Measurements from ENCODE around the gene RNF207. TPM values are rescaled to one million over a fixed set of nuclear protein-coding genes. Genes with fewer than 3 reads are reported as not detected.
A peak's percentile ranks its signal among the peaks of the same experiment; 100 is the strongest.

Gene RNF207
- total RNA-seq, 1 donor from 2014 or later = 14.1 TPM

DNA sequence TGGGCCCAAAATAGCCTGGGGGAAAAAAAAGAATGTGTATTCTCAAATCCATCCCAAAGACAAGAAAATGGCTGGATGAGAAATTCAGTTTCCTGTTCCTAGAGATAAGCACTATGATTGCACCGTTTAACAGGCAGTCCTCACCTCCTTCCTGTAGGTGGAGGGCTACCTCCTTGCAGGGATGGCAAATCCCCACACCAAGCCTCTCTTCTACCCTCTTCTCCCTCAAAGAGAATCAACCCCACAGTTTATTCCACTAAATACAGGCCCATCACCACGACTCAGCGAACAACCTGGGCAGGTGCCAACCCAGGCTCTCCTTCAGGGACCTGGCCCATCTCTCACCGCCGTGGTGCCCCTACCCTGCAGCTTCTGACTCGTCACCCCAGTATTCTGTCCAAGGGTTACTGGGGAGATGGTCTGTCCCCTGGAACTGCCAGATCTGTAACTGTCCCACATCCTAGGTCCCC, 22.4 kb upstream of the RNF207 start:
- H3K36me3 ChIP-seq (ENCODE audit: control insufficient read depth in 3 of 3, insufficient read depth in 3 of 3, low read length in 3 of 3) = peaks cover 14 to 20% (median 19%) of the 10 kb centered on the region in 3 donors
- peaks cover 13 to 22% (median 20%) of the 10 kb centered on the region in 3 donors for H3K27me3 ChIP-seq (ENCODE audit: control insufficient read depth in 3 of 3, insufficient read depth in 3 of 3, low read length in 3 of 3)
- H3K9me3 ChIP-seq (ENCODE audit: control insufficient read depth in 3 of 3, low read length in 3 of 3) = no peaks in the 10 kb centered on the region
- peaks cover 5 to 11% (median 10%) of the 10 kb centered on the region in 3 donors for H3K4me1 ChIP-seq (ENCODE audit: control insufficient read depth in 3 of 3, insufficient read depth in 3 of 3, low read length in 3 of 3)
- no peak overlapping the region for H3K27ac ChIP-seq (ENCODE audit: low read depth, low read length)
- H3K9ac ChIP-seq (ENCODE audit: low read depth in 1 of 3, low read length in 3 of 3) = no peak overlapping the region
- H3K4me3 ChIP-seq (ENCODE audit: low read length in 3 of 3) = no peak overlapping the region

- Histone ChIP-seq H3K9me3 (ENCODE audit: control insufficient read depth in 3 of 3, low read length in 3 of 3) (no peaks in the 10 kb centered on the region), H3K9ac (ENCODE audit: low read depth in 1 of 3, low read length in 3 of 3) (no peak overlapping the region), H3K4me3 (ENCODE audit: low read length in 3 of 3) (no peak overlapping the region), H3K36me3 (ENCODE audit: control insufficient read depth in 3 of 3, insufficient read depth in 3 of 3, low read length in 3 of 3) (peaks cover 16 to 25% (median 23%) of the 10 kb centered on the region in 3 donors), H3K27ac (ENCODE audit: low read depth, low read length) (no peak overlapping the region), H3K4me1 (ENCODE audit: control insufficient read depth in 3 of 3, insufficient read depth in 3 of 3, low read length in 3 of 3) (peaks cover 0 to 9% (median 4%) of the 10 kb centered on the region in 3 donors), H3K27me3 (ENCODE audit: control insufficient read depth in 3 of 3, insufficient read depth in 3 of 3, low read length in 3 of 3) (peaks cover 7 to 15% (median 13%) of the 10 kb centered on the region in 3 donors)
Observed at GRCh38 chr1:6184083-6184783, 21.7 kb upstream of the RNF207 start.

- Histone ChIP-seq H3K36me3 (ENCODE audit: control insufficient read depth in 3 of 3, insufficient read depth in 3 of 3, low read length in 3 of 3) (peaks cover 19 to 29% (median 28%) of the 10 kb centered on the region in 3 donors), H3K27me3 (ENCODE audit: control insufficient read depth in 3 of 3, insufficient read depth in 3 of 3, low read length in 3 of 3) (peaks cover 7 to 13% (median 11%) of the 10 kb centered on the region in 3 donors), H3K27ac (ENCODE audit: low read depth, low read length) (no peak overlapping the region), H3K4me3 (ENCODE audit: low read length in 3 of 3) (no peak overlapping the region), H3K9ac (ENCODE audit: low read depth in 1 of 3, low read length in 3 of 3) (no peak overlapping the region), H3K4me1 (ENCODE audit: control insufficient read depth in 3 of 3, insufficient read depth in 3 of 3, low read length in 3 of 3) (peaks cover 0 to 9% (median 4%) of the 10 kb centered on the region in 3 donors), H3K9me3 (ENCODE audit: control insufficient read depth in 3 of 3, low read length in 3 of 3) (no peaks in the 10 kb centered on the region)
Observed at GRCh38 chr1:6185151-6185550, 20.8 kb upstream of the RNF207 start.

GRCh38 chr1:6185635-6186382, 20.1 kb upstream of the RNF207 start:
- Histone ChIP-seq H3K27ac (ENCODE audit: low read depth, low read length) (no peak overlapping the region), H3K9ac (ENCODE audit: low read depth in 1 of 3, low read length in 3 of 3) (no peak overlapping the region), H3K27me3 (ENCODE audit: control insufficient read depth in 3 of 3, insufficient read depth in 3 of 3, low read length in 3 of 3) (peaks cover 5 to 9% (median 7%) of the 10 kb centered on the region in 3 donors), H3K4me1 (ENCODE audit: control insufficient read depth in 3 of 3, insufficient read depth in 3 of 3, low read length in 3 of 3) (peaks cover 0 to 7% (median 4%) of the 10 kb centered on the region in 3 donors), H3K9me3 (ENCODE audit: control insufficient read depth in 3 of 3, low read length in 3 of 3) (no peaks in the 10 kb centered on the region), H3K4me3 (ENCODE audit: low read length in 3 of 3) (no peak overlapping the region), H3K36me3 (ENCODE audit: control insufficient read depth in 3 of 3, insufficient read depth in 3 of 3, low read length in 3 of 3) (peaks cover 22 to 35% (median 33%) of the 10 kb centered on the region in 3 donors)

DNA sequence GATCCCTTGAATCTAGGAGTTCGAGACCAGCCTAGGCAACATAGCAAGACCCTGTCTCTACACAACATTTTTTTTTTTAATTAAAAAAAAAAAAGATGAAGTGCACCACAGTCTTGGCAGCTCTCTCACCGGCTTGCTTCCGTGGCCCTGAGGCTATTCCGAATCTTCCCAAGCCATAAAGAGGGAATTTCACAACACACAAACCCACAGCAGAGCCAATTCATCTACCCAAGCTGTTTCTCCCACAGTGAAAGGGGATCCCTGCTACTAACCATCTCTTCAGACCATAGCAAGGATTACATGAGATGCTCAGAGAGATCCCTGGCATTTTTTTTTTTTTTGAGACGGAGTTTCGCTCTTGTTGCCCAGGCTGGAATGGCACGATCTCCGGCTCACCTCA, 17.5 kb upstream of the RNF207 start:
- Histone ChIP-seq H3K27me3 (ENCODE audit: control insufficient read depth in 3 of 3, insufficient read depth in 3 of 3, low read length in 3 of 3) (no peaks in the 10 kb centered on the region), H3K27ac (ENCODE audit: low read depth, low read length) (no peak overlapping the region), H3K9me3 (ENCODE audit: control insufficient read depth in 3 of 3, low read length in 3 of 3) (no peaks in the 10 kb centered on the region), H3K9ac (ENCODE audit: low read depth in 1 of 3, low read length in 3 of 3) (no peak overlapping the region), H3K4me3 (ENCODE audit: low read length in 3 of 3) (no peak overlapping the region), H3K36me3 (ENCODE audit: control insufficient read depth in 3 of 3, insufficient read depth in 3 of 3, low read length in 3 of 3) (peaks cover 31 to 51% (median 47%) of the 10 kb centered on the region in 3 donors), H3K4me1 (ENCODE audit: control insufficient read depth in 3 of 3, insufficient read depth in 3 of 3, low read length in 3 of 3) (no peaks in the 10 kb centered on the region)

DNA sequence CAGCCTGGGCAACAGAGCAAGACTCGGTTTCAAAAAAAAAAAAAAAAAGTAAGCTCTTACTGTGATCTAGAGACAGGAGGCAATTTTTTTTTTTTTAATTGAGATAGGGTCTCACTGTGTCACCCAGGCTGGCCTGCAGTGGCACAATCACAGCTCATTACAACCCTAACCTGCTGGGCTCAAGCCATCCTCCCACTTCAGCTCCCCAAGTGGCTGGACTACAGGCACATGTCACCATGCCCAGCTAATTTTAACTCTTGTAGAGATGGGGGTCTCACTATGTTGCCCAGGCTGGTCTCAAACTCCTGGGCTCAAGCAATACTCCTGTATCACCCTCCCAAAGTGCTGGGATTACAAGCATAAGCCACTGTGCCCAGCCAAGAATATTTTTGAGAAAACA, 14.0 kb upstream of the RNF207 start:
- Histone ChIP-seq H3K9me3 (ENCODE audit: control insufficient read depth in 3 of 3, low read length in 3 of 3) (no peaks in the 10 kb centered on the region), H3K9ac (ENCODE audit: low read depth in 1 of 3, low read length in 3 of 3) (no peak overlapping the region), H3K36me3 (ENCODE audit: control insufficient read depth in 3 of 3, insufficient read depth in 3 of 3, low read length in 3 of 3) (peaks cover 41 to 58% (median 56%) of the 10 kb centered on the region in 3 donors), H3K27ac (ENCODE audit: low read depth, low read length) (no peak overlapping the region), H3K27me3 (ENCODE audit: control insufficient read depth in 3 of 3, insufficient read depth in 3 of 3, low read length in 3 of 3) (no peaks in the 10 kb centered on the region), H3K4me3 (ENCODE audit: low read length in 3 of 3) (no peak overlapping the region), H3K4me1 (ENCODE audit: control insufficient read depth in 3 of 3, insufficient read depth in 3 of 3, low read length in 3 of 3) (no peaks in the 10 kb centered on the region)

DNA sequence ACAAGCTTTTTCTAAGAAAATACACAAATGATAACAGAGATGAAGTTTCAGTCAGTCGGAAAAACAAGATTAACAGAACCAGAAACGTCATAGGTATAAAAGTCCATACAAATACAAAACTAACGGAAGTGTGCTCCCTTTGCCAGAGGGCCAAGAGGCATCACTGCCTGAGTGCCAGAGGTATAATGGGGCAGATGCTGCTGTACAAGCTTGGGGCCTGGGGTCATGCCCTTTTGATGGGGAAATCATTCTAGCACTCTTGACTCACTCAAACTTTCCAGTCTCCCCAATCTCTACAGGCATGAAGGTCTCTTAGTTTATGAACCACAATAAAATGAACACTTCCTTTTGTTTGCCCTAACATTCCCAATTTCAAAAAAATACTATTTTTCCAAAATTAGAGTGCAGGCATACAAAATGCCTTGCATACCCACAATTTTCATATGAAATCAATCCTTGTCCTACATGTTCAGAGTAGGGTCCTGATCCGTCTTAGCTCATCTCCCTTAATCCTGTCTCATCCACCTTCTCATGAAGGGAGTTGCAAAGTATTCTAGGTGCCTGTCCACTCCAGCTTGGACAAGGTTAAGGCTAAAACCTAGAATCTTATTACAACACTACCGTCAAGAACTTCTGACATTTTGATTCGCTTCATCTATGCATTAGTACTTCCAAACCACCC, 8.0 kb upstream of the RNF207 start:
- Histone ChIP-seq H3K4me1 (ENCODE audit: control insufficient read depth in 3 of 3, insufficient read depth in 3 of 3, low read length in 3 of 3) (peaks cover 19 to 24% (median 24%) of the 10 kb centered on the region in 3 donors), H3K36me3 (ENCODE audit: control insufficient read depth in 3 of 3, insufficient read depth in 3 of 3, low read length in 3 of 3) (peaks cover 27 to 31% (median 27%) of the 10 kb centered on the region in 3 donors), H3K9me3 (ENCODE audit: control insufficient read depth in 3 of 3, low read length in 3 of 3) (no peaks in the 10 kb centered on the region), H3K9ac (ENCODE audit: low read depth in 1 of 3, low read length in 3 of 3) (peak overlapping the region; percentile 91 to 97 (median 97)), H3K27me3 (ENCODE audit: control insufficient read depth in 3 of 3, insufficient read depth in 3 of 3, low read length in 3 of 3) (no peaks in the 10 kb centered on the region), H3K4me3 (ENCODE audit: low read length in 3 of 3) (peak overlapping the region; percentile 83 to 96 (median 95)), H3K27ac (ENCODE audit: low read depth, low read length) (no peak overlapping the region)

DNA sequence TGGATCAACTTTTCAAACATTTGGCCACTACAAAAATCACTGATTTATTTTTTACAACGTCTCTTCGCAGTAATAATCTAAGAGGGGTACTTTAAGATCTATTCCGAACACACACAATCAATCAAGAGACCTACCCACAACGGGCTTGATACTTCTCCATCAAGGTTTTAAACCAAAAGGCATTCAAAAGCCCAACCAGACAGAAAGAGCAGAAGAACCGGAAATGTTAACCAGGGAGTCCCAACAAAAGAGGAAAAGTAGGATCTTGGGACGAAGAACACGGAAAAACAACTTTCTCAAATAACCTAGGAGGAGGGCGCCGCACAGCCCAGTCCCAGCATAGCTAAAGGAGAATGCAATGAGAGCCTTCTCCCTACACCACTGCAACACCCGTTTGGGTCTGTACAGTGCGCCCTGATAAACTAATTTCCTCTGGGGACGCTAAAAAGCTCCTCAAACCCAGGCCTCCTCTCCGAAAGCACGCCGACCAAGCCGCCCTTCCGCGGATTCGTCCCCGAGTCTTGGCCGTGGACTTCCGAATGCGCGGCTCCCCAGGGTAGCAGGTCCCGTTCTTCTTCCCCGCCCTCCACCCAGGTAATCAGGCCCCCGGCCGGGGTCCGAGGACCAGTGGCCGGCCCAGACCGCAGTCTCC, 7.1 kb upstream of the RNF207 start:
- peak overlapping the region; percentile 75 for H3K27ac ChIP-seq (ENCODE audit: low read depth, low read length)
- H3K4me1 ChIP-seq (ENCODE audit: control insufficient read depth in 3 of 3, insufficient read depth in 3 of 3, low read length in 3 of 3) = peaks cover 19 to 24% (median 24%) of the 10 kb centered on the region in 3 donors
- H3K27me3 ChIP-seq (ENCODE audit: control insufficient read depth in 3 of 3, insufficient read depth in 3 of 3, low read length in 3 of 3) = no peaks in the 10 kb centered on the region
- peak overlapping the region; percentile 91 to 97 (median 97) for H3K9ac ChIP-seq (ENCODE audit: low read depth in 1 of 3, low read length in 3 of 3)
- H3K4me3 ChIP-seq (ENCODE audit: low read length in 3 of 3) = peak overlapping the region; percentile 83 to 96 (median 95)
- no peaks in the 10 kb centered on the region for H3K9me3 ChIP-seq (ENCODE audit: control insufficient read depth in 3 of 3, low read length in 3 of 3)
- peaks cover 18 to 24% (median 22%) of the 10 kb centered on the region in 3 donors for H3K36me3 ChIP-seq (ENCODE audit: control insufficient read depth in 3 of 3, insufficient read depth in 3 of 3, low read length in 3 of 3)

All from skeletal muscle tissue (tissue), 4 donors.